ENCODE measurements around the gene WWTR1. TPM values are rescaled to one million over a fixed set of nuclear protein-coding genes. Genes with fewer than 3 reads are reported as not detected.

The WWTR1 gene
- polyA plus RNA-seq, 1 donor (not counting 4 experiments of a cell fraction or from before 2014, with no cell fraction given), result 77.3 TPM

GRCh38 chr3:149611149-149611548 lies 46.7 kb downstream of the WWTR1 start:
- H3K36me3 ChIP-seq (ENCODE audit: control insufficient read depth in 2 of 2, extremely low read depth in 1 of 2, insufficient read depth in 2 of 2, low read length in 2 of 2), result no peaks in the 10 kb centered on the region
- H3K4me2 ChIP-seq (ENCODE audit: control insufficient read depth, extremely low read depth, insufficient read depth, low read depth, low read length), result no peak overlapping the region
- H2AFZ ChIP-seq (ENCODE audit: control insufficient read depth, low read length), result no peak overlapping the region
- H3K9me3 ChIP-seq (ENCODE audit: control insufficient read depth, low read depth, low read length), result no peaks in the 10 kb centered on the region
- dilution Hi-C loops (cut with MboI; ENCODE audit: extremely low pct_ligation_motif_present, low sequenced_read_pairs), result no loop called here
- H3K9ac ChIP-seq (ENCODE audit: control insufficient read depth, extremely low read depth, insufficient read depth, low read length), result no peak overlapping the region
- DNase-seq (ENCODE audit: low read depth, low spot score) (no peak), FAIRE-seq (no peak)
- H3K27ac ChIP-seq (ENCODE audit: control insufficient read depth, insufficient read depth, low read length), result no peak overlapping the region
- TF ChIP-seq CTCF (optimal IDR thresholded peaks at IDR 0.05 in 1 of 3, IDR thresholded peaks at IDR 0.05 in 1 of 3, conservative IDR thresholded peaks at IDR 0.05 in 1 of 3; ENCODE audit: extremely low read depth in 1 of 3, insufficient read depth in 2 of 3, low read length in 3 of 3) (no peak), EZH2 (IDR thresholded peaks at IDR 0.05; ENCODE audit: low read length) (no peak)
- H3K27me3 ChIP-seq (ENCODE audit: control insufficient read depth, extremely low read depth, insufficient read depth, low read length), result no peaks in the 10 kb centered on the region
- H4K20me1 ChIP-seq (ENCODE audit: control insufficient read depth, extremely low read depth, insufficient read depth, low read length), result no peaks in the 10 kb centered on the region
- peaks cover 80% of the 10 kb centered on the region for H3K79me2 ChIP-seq (ENCODE audit: control insufficient read depth, insufficient read depth, low read length)
- no peaks in the 10 kb centered on the region for H3K9me1 ChIP-seq (ENCODE audit: control insufficient read depth, extremely low read depth, insufficient read depth, low read length)
- peaks cover 7% of the 10 kb centered on the region for H3K4me1 ChIP-seq (ENCODE audit: control insufficient read depth, extremely low read depth, insufficient read depth, low read length)
- H3K4me3 ChIP-seq (ENCODE audit: control insufficient read depth in 2 of 3, extremely low read depth in 1 of 3, insufficient read depth in 2 of 3, low read depth in 1 of 3, low read length in 3 of 3), result no peak overlapping the region

- Histone ChIP-seq H2AFZ (ENCODE audit: control insufficient read depth, low read length) (no peak overlapping the region), H3K4me2 (ENCODE audit: control insufficient read depth, extremely low read depth, insufficient read depth, low read depth, low read length) (no peak overlapping the region), H3K9me1 (ENCODE audit: control insufficient read depth, extremely low read depth, insufficient read depth, low read length) (no peaks in the 10 kb centered on the region), H3K36me3 (ENCODE audit: control insufficient read depth in 2 of 2, extremely low read depth in 1 of 2, insufficient read depth in 2 of 2, low read length in 2 of 2) (no peaks in the 10 kb centered on the region), H3K79me2 (ENCODE audit: control insufficient read depth, insufficient read depth, low read length) (peaks cover 77% of the 10 kb centered on the region), H3K9me3 (ENCODE audit: control insufficient read depth, low read depth, low read length) (no peaks in the 10 kb centered on the region), H3K4me3 (ENCODE audit: control insufficient read depth in 2 of 3, extremely low read depth in 1 of 3, insufficient read depth in 2 of 3, low read depth in 1 of 3, low read length in 3 of 3) (no peak overlapping the region), H3K4me1 (ENCODE audit: control insufficient read depth, extremely low read depth, insufficient read depth, low read length) (peaks cover 13% of the 10 kb centered on the region), H3K27me3 (ENCODE audit: control insufficient read depth, extremely low read depth, insufficient read depth, low read length) (no peaks in the 10 kb centered on the region), H3K9ac (ENCODE audit: control insufficient read depth, extremely low read depth, insufficient read depth, low read length) (no peak overlapping the region), H3K27ac (ENCODE audit: control insufficient read depth, insufficient read depth, low read length) (no peak overlapping the region), H4K20me1 (ENCODE audit: control insufficient read depth, extremely low read depth, insufficient read depth, low read length) (no peaks in the 10 kb centered on the region)
- TF ChIP-seq CTCF (optimal IDR thresholded peaks at IDR 0.05 in 1 of 3, IDR thresholded peaks at IDR 0.05 in 1 of 3, conservative IDR thresholded peaks at IDR 0.05 in 1 of 3; ENCODE audit: extremely low read depth in 1 of 3, insufficient read depth in 2 of 3, low read length in 3 of 3) (no peak), EZH2 (IDR thresholded peaks at IDR 0.05; ENCODE audit: low read length) (no peak)
- no peak for FAIRE-seq
- dilution Hi-C loops (cut with MboI; ENCODE audit: extremely low pct_ligation_motif_present, low sequenced_read_pairs), result no loop called here
- no peak for DNase-seq (ENCODE audit: low read depth, low spot score)
Measured at GRCh38 chr3:149610351-149611105, 47.3 kb downstream of the WWTR1 start.
